Neural cell (in vitro differentiated cells): ENCODE measurements around the gene ABCB4. TPM values are rescaled to one million over a fixed set of nuclear protein-coding genes. Genes with fewer than 3 reads are reported as not detected.

Experiments used
- H2AFZ ChIP-seq: fragments of 200-600, 300-800 bp; sonication (generic), shearing (Covaris generic); 2 replicates; pipeline ENCODE4 v1.6.0; 2014; ENCODE audit warnings: low read depth, mild to moderate bottlenecking, antibody characterized with exemption, low read length, moderate library complexity
- H3F3A ChIP-seq: fragments of 200-600 bp; shearing (Covaris generic); 2 replicates; pipeline ENCODE4 v1.6.1; 2016; ENCODE audit warnings: mild to moderate bottlenecking, moderate library complexity, mixed read lengths, antibody characterized with exemption, low read length; ENCODE audit not compliant: insufficient read depth, poor library complexity, severe bottlenecking
- H3K27ac ChIP-seq: fragments of 200-600, 300-800 bp; sonication (generic), shearing (Covaris generic); 2 replicates; pipeline ENCODE4 v1.5.1; 2014; ENCODE audit warnings: mild to moderate bottlenecking, low read length, moderate library complexity
- H3K27me3 ChIP-seq: fragments of 300-800, 200-600 bp; sonication (generic), shearing (Covaris generic); 2 replicates; pipeline ENCODE4 v1.6.0; 2014; ENCODE audit warnings: mild to moderate bottlenecking, low read depth, low read length, moderate library complexity; ENCODE audit not compliant: insufficient read depth
- H3K36me3 ChIP-seq: fragments of 300-800, 200-600 bp; sonication (generic), shearing (Covaris generic); 2 replicates; pipeline ENCODE4 v1.5.1; 2014; ENCODE audit warnings: mild to moderate bottlenecking, antibody characterized with exemption, low read length, moderate library complexity; ENCODE audit not compliant: insufficient read depth
- H3K4me2 ChIP-seq: fragments of 300-800, 200-600 bp; sonication (generic), shearing (Covaris generic); 2 replicates; pipeline ENCODE4 v1.6.0; 2014; ENCODE audit warnings: mild to moderate bottlenecking, low read length
- H3K4me3 ChIP-seq: fragments of 300-800, 200-600 bp; sonication (generic), shearing (Covaris generic); 2 replicates; pipeline ENCODE4 v1.5.1; 2014; ENCODE audit warnings: mild to moderate bottlenecking, low read length, moderate library complexity
- H3K79me2 ChIP-seq: fragments of 200-600 bp; shearing (Covaris generic); replicated peaks from 2 replicates; pipeline ENCODE4 v1.6.0; 2014; ENCODE audit warnings: mild to moderate bottlenecking, low read length, moderate library complexity; ENCODE audit not compliant: insufficient read depth
- H3K9ac ChIP-seq: fragments of 300-800, 200-600 bp; sonication (generic), shearing (Covaris generic); 2 replicates; pipeline ENCODE4 v1.6.1; 2016; ENCODE audit warnings: mild to moderate bottlenecking, low read length, mixed read lengths
- H3K9me2 ChIP-seq: fragments of 200-600 bp; shearing (Covaris generic); 2 replicates; pipeline ENCODE4 v1.6.1; 2016; ENCODE audit warnings: mild to moderate bottlenecking, low read length, mixed read lengths; ENCODE audit not compliant: insufficient read depth
- H3K9me3 ChIP-seq: fragments of 200-600, 300-800 bp; sonication (generic), shearing (Covaris generic); 2 replicates; pipeline ENCODE4 v1.6.1; 2016; ENCODE audit warnings: mild to moderate bottlenecking, mixed run types, low read length, moderate library complexity, mixed read lengths
- H4K20me1 ChIP-seq: fragments of 200-600 bp; shearing (Covaris generic); 2 replicates; pipeline ENCODE4 v1.6.1; 2016; ENCODE audit warnings: mild to moderate bottlenecking, mixed run types; ENCODE audit not compliant: insufficient read depth
- CTCF ChIP-seq: fragments of 450-650 bp; IDR thresholded peaks from 2 replicates; pipeline ENCODE4 v1.5.1; 2014; ENCODE audit warnings: antibody characterized with exemption, mild to moderate bottlenecking, moderate library complexity; ENCODE audit not compliant: poor library complexity, severe bottlenecking
- EP300 ChIP-seq: fragments of 450-650 bp; conservative IDR thresholded peaks from 2 replicates; pipeline ENCODE4 v1.6.1; 2014; ENCODE audit warnings: antibody characterized with exemption, mild to moderate bottlenecking, moderate library complexity; ENCODE audit not compliant: poor library complexity, severe bottlenecking
- EZH2 ChIP-seq: fragments of 200-600, 300-800 bp; shearing (Covaris generic), sonication (generic); IDR thresholded peaks from 2 replicates; pipeline ENCODE4 v1.6.1; 2014; ENCODE audit warnings: antibody characterized with exemption, low read length, borderline replicate concordance, mild to moderate bottlenecking; ENCODE audit not compliant: insufficient read depth, poor library complexity, severe bottlenecking
- MXI1 ChIP-seq: fragments of 450-650 bp; conservative IDR thresholded peaks from 2 replicates; pipeline ENCODE4 v1.6.1; 2014; ENCODE audit warnings: antibody characterized with exemption, mild to moderate bottlenecking; ENCODE audit not compliant: poor library complexity, severe bottlenecking
- POLR2AphosphoS5 ChIP-seq: IDR thresholded peaks from 2 replicates; pipeline ENCODE4 v1.6.1; 2012
- RAD21 ChIP-seq: fragments of 450-650 bp; conservative IDR thresholded peaks from 2 replicates; pipeline ENCODE4 v1.6.1; 2014; ENCODE audit warnings: antibody characterized with exemption, mild to moderate bottlenecking, moderate library complexity
- REST ChIP-seq: IDR thresholded peaks from 2 replicates; pipeline ENCODE4 v1.6.1; 2012; ENCODE audit warnings: borderline replicate concordance
- SMC3 ChIP-seq: fragments of 450-650 bp; conservative IDR thresholded peaks from 2 replicates; pipeline ENCODE4 v1.6.1; 2014; ENCODE audit warnings: antibody characterized with exemption, mild to moderate bottlenecking, moderate library complexity; ENCODE audit not compliant: poor library complexity
- TAF1 ChIP-seq: IDR thresholded peaks from 2 replicates; pipeline ENCODE4 v1.6.1; 2012; ENCODE audit warnings: low read depth
- polyA plus RNA-seq: library from polyadenylated mRNA; depleted of rRNA; stranded (reverse); fragments of >200 nt; gene quantifications from 2 replicates; pipeline ENCODE4 v1.2.3, GENCODE V29; 2014

Gene ABCB4
- polyA plus RNA-seq, 1 donor from 2014 or later, result not detected

- no peak overlapping the region for H3K4me2 ChIP-seq
- H4K20me1 ChIP-seq, result no peaks in the 10 kb centered on the region
- H3K9me3 ChIP-seq, result no peaks in the 10 kb centered on the region
- peaks cover 28% of the 10 kb centered on the region for H3K27me3 ChIP-seq
- H3K9ac ChIP-seq, result no peak overlapping the region
- no peak for TF ChIP-seq MXI1
- TF ChIP-seq EP300, result no peak
- TF ChIP-seq TAF1, result no peak
- no peak for TF ChIP-seq RAD21
- TF ChIP-seq REST, result no peak
- TF ChIP-seq SMC3, result no peak
- TF ChIP-seq CTCF, result no peak
- no peaks in the 10 kb centered on the region for H3K9me2 ChIP-seq
- H2AFZ ChIP-seq, result no peak overlapping the region
- no peaks in the 10 kb centered on the region for H3F3A ChIP-seq
- H3K79me2 ChIP-seq, result no peaks in the 10 kb centered on the region
- no peaks in the 10 kb centered on the region for H3K36me3 ChIP-seq
- H3K27ac ChIP-seq, result no peak overlapping the region
- no peak overlapping the region for H3K4me3 ChIP-seq
Measured at GRCh38 chr7:87476179-87476557, 688 bp upstream of the ABCB4 start.

GRCh38 chr7:87474533-87475358, 734 bp downstream of the ABCB4 start:
- no peak for TF ChIP-seq EP300
- TF ChIP-seq RAD21, result no peak
- TF ChIP-seq SMC3, result no peak
- no peak for TF ChIP-seq POLR2AphosphoS5
- TF ChIP-seq MXI1, result no peak
- TF ChIP-seq TAF1, result no peak
- no peak for TF ChIP-seq CTCF
- TF ChIP-seq REST, result no peak
- no peak for TF ChIP-seq EZH2
- H3K79me2 ChIP-seq, result no peaks in the 10 kb centered on the region
- no peaks in the 10 kb centered on the region for H3F3A ChIP-seq
- no peak overlapping the region for H3K4me2 ChIP-seq
- H3K9me2 ChIP-seq, result no peaks in the 10 kb centered on the region
- H3K9ac ChIP-seq, result no peak overlapping the region
- H3K36me3 ChIP-seq, result no peaks in the 10 kb centered on the region
- H3K27me3 ChIP-seq, result peaks cover 28% of the 10 kb centered on the region
- peak overlapping the region; percentile 46 for H3K4me3 ChIP-seq
- no peak overlapping the region for H3K27ac ChIP-seq
- H3K9me3 ChIP-seq, result no peaks in the 10 kb centered on the region
- H4K20me1 ChIP-seq, result no peaks in the 10 kb centered on the region
- no peak overlapping the region for H2AFZ ChIP-seq
